Measurements from ENCODE around the gene STARD13.

The STARD13 gene

GRCh38 chr13:33274264-33274663 lies 11.3 kb downstream of the STARD13 start:
- DNase-seq: no peak

- no peak for DNase-seq
Observed at GRCh38 chr13:33272531-33273124, 12.9 kb downstream of the STARD13 start.

DNA sequence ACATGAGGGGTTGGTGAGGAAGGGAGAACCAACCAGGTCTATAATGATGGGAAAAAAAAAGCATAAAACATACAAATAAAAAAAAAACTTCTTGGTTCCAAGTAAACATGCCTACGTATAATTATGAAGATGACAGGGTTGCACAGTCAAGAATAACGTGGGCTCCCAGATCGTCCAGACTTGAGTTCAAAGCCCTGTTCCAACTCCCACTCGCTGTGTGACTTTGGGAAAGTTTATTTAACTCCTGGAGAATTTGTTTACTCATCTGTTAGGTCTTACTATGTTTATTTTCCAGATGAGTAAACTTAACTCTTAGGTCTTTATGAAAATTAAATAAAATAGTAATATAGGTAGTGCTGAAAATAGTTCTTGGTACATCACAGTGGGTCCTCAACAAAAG lies 13.8 kb downstream of the STARD13 start:
- DNase-seq: no peak

- DNase-seq: no peak
Observed at GRCh38 chr13:33270895-33271538, 14.5 kb downstream of the STARD13 start.

DNA sequence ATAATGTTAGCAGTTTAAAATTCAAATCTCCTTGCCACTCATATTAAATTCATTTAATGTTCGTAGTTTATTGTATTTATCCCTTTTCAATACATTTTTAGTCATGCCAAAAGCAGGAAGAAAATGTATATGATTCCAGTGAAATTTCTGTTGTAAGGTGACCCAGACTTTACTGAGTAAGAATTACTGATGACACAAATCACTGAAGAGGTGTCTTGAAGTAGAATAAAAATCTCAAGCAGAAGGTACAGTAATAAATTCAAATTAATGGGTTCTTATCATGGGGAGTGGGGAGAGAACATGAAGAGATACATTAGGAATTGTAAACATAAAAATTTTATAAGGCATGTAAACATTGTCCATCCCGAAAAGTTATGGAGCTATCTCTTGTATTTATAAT lies 19.9 kb downstream of the STARD13 start:
- DNase-seq: no peak

GRCh38 chr13:33265133-33265532 lies 20.4 kb downstream of the STARD13 start:
- no peak for DNase-seq

- no peak for DNase-seq
Observed at GRCh38 chr13:33264620-33264978, 21.0 kb downstream of the STARD13 start.

GRCh38 chr13:33263976-33264619 lies 21.5 kb downstream of the STARD13 start:
- no peak for DNase-seq

DNA sequence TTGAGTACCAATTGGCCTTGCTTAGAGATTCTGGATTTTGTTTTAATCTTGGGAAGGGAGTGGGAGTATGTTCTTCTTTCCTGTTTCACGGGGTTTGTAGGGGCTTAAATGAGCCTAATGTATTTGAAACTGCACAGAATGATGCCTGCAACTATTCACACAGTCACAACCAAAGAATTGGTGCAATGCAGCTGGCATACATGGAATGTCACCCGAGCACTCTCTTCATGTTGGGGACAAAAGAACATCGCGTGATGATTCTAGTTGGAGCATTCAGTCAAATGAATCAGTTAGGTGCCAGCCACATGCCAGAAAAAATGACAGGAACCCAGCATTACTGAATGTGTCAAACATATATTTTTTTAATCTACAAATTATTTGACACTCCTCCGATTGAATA lies 22.1 kb downstream of the STARD13 start:
- DNase-seq: no peak

GRCh38 chr13:33262997-33263396 lies 22.6 kb downstream of the STARD13 start:
- no peak for DNase-seq

DNA sequence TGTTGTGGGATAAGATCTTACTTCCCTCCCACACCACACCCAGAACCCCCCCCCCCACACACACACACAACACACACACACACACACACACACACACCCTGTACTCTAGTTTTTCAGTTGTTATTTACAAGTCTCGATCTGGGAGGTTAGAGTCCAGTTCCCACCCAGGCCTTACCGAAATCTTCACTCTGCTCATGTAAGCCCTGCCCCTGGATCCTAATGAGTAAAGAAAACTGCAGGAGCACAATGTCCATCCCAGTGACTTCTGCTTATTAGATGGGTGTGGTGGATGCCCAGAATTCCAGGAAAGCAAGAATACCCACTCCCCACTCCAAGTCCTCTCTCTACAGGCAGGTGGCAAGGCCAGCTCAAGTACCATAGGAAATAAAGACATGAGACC lies 23.0 kb downstream of the STARD13 start:
- DNase-seq: no peak

GRCh38 chr13:33262062-33262487 lies 23.5 kb downstream of the STARD13 start:
- DNase-seq: no peak

- no peak for DNase-seq
Observed at GRCh38 chr13:33261387-33262061, 24.0 kb downstream of the STARD13 start.

DNA sequence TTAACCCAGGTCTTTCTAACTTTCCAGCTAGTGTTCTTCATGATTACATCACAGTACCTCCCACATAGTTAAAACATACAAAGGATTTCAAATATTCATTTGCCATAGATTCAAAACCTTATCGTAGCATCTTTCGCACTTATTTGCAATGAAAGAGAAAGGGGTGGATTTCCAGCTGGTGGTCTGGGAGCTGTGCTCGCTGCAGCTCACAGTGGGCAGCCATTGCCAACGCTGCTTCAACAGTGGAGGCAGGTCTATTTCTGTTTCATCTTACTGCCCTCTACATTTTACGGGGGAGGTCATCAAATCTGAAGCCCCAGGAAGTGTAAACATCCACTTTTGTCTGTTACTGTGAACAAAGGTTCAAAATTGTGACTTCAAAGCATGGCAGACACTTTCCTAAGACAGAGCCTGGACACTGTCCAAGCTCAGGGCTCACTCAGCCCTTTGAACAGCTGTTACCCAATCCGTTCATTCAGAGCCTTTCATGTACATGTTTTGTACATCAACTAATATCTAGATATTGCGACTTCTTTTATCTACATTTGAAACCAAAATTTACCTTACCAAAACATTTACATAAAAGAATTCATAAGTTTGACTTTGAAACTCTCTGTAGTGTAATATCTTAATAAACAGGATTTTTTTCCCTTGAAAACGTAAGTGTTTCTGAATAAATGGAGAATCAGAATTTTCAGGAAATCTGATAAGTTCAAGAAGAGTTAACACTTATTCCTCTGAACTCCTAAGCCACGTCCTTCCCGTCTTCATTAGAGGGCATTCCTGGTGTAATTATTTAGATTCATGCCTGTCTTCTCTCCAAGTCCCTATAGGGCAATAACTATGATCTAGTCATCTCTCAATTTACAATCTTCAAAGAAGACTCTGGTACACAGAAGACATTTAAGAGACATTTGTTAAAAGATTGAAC lies 25.1 kb downstream of the STARD13 start:
- DNase-seq: no peak

GRCh38 chr13:33259296-33259695 lies 26.3 kb downstream of the STARD13 start:
- no peak for DNase-seq

GRCh38 chr13:33258808-33259193 lies 26.8 kb downstream of the STARD13 start:
- DNase-seq: no peak

GRCh38 chr13:33257841-33258807 lies 27.4 kb downstream of the STARD13 start:
- DNase-seq: no peak

DNA sequence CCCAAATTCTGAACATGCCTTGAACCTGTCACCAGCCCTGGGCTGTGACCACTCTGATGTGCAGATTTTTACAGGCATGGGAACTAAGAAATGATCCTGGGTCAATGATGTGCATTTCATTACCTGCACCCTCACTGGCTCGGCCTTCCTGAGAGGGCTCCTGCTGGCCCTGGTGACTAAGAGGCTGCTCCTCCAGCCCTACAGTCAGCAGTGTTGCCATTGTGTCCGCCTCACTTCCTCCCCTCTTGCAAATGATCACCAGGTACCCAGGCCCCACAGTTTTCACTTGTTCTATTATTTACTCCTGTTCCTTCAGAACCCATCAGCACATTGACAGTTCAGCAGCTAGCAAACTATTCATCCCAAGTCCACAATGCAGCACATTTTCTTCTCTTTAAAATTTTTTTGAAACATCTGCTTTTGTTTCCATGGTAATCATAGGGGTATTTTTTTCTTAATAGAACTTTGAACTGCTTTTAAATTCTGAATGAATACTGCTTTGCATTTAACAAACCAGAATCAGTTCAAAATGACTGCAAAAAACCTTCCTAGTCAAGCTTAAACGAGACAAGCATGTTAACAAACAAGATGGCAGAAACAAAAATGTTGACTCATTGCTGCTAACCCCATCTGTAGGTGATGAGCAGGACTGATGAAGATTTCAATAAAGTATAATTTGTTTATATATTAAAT lies 29.3 kb downstream of the STARD13 start:
- no peak for DNase-seq

DNA sequence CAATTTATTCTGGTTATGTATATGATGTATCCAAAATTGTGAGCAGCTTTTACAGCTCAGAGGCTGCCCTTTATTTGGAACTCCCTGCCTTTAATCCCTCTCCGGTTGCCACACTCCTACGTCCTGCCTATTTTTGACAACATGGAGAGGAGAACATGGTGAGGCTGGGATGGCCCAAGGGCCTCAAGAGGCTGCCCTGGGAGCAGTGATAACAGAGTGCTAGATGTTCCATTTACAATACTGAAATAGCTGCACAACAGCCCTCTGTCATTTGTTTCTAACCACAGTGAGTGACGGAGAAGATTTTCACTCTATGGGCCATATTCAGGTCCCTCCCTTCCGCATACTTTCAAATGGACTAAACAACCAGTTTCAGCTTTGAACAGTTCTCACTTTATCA lies 33.4 kb downstream of the STARD13 start:
- no peak for DNase-seq

GRCh38 chr13:33251131-33251661 lies 34.4 kb downstream of the STARD13 start:
- no peak for DNase-seq

- DNase-seq: no peak
Observed at GRCh38 chr13:33250609-33251008, 34.9 kb downstream of the STARD13 start.

Data from NCI-H524 treated with DMSO at 0.1 percent for 48 hours (cell line).